GM21825 (cell line): ENCODE measurements around the gene FRS3.
"Not testable (repeated sequence)": the region's sequence is repeated elsewhere in the genome, so short reads cannot be mapped to it uniquely, and the experiment has no call there.

Experiments
- ATAC-seq: cut with Tn5 transposase; IDR thresholded peaks from one replicate; pipeline ENCODE4 v1.9.1; 2021; ENCODE audit warnings: mild to moderate bottlenecking, moderate library complexity; ENCODE audit not compliant: unreplicated experiment

The FRS3 gene

GRCh38 chr6:41779788-41780550 lies at the start of gene FRS3:
TSS of gene FRS3 (minus strand) at chr6:41779900. CDS start at chr6:41776987, 2,913 bp downstream.
- ATAC-seq = peak; percentile 85

- ATAC-seq = no peak
These were observed 46.8 kb upstream of the FRS3 start for GRCh38 chr6:41826343-41827022.

- no peak for ATAC-seq
These were observed 45.2 kb upstream of the FRS3 start for GRCh38 chr6:41824571-41825569.

GRCh38 chr6:41823178-41823577 lies 43.5 kb upstream of the FRS3 start:
- no peak for ATAC-seq

- ATAC-seq = no peak
These were observed 42.3 kb upstream of the FRS3 start for GRCh38 chr6:41822021-41822420.

- no peak for ATAC-seq
These were observed 41.6 kb upstream of the FRS3 start for GRCh38 chr6:41821266-41821665.

GRCh38 chr6:41818271-41819054 lies 38.8 kb upstream of the FRS3 start:
- ATAC-seq = no peak

GRCh38 chr6:41815587-41815986 lies 35.9 kb upstream of the FRS3 start:
- ATAC-seq = no peak

- no peak for ATAC-seq
These were observed 34.9 kb upstream of the FRS3 start for GRCh38 chr6:41814629-41815028.

- no peak for ATAC-seq
These were observed 34.3 kb upstream of the FRS3 start for GRCh38 chr6:41813956-41814355.

- no peak for ATAC-seq
These were observed 33.8 kb upstream of the FRS3 start for GRCh38 chr6:41813469-41813868.

- not testable (repeated sequence) for ATAC-seq
These were observed 32.2 kb upstream of the FRS3 start for GRCh38 chr6:41811946-41812345.

- ATAC-seq = no peak
These were observed 31.4 kb upstream of the FRS3 start for GRCh38 chr6:41811095-41811494.

GRCh38 chr6:41805830-41806774 lies 26.4 kb upstream of the FRS3 start:
- no peak for ATAC-seq

GRCh38 chr6:41801380-41801779 lies 21.7 kb upstream of the FRS3 start:
- ATAC-seq = no peak

- ATAC-seq = no peak
These were observed 19.8 kb upstream of the FRS3 start for GRCh38 chr6:41799559-41799911.

GRCh38 chr6:41798901-41799558 lies 19.3 kb upstream of the FRS3 start:
- ATAC-seq = no peak

- ATAC-seq = no peak
These were observed 16.8 kb upstream of the FRS3 start for GRCh38 chr6:41796474-41796873.

- ATAC-seq = no peak
These were observed 12.3 kb upstream of the FRS3 start for GRCh38 chr6:41791984-41792383.
